CD4-positive, alpha-beta T cell treated with Interleukin-6 at 100 ng/mL for 8 hours (primary cell): ENCODE data around the gene THRB.

Experiments used
- DNase-seq: peaks from one replicate; pipeline ENCODE4 v3.0.0-alpha.2; 2020; ENCODE audit warnings: mixed read lengths, low spot score

THRB gene

GRCh38 chr3:24494618-24495325 is at the start of gene THRB:
THRB (minus strand) TSS chr3:24494850.
- DNase-seq, result no peak

GRCh38 chr3:24541935-24542334 is 47.3 kb upstream of the THRB start:
- no peak for DNase-seq

- no peak for DNase-seq
Measured at GRCh38 chr3:24540821-24541220, 46.2 kb upstream of the THRB start.

- no peak for DNase-seq
Measured at GRCh38 chr3:24539699-24540098, 45.0 kb upstream of the THRB start.

GRCh38 chr3:24538891-24539290 is 44.2 kb upstream of the THRB start:
- no peak for DNase-seq

GRCh38 chr3:24533561-24534193 is 39.0 kb upstream of the THRB start:
- DNase-seq, result no peak

GRCh38 chr3:24530471-24530870 is 35.8 kb upstream of the THRB start:
- no peak for DNase-seq

GRCh38 chr3:24529210-24529609 is 34.6 kb upstream of the THRB start:
- DNase-seq, result no peak

GRCh38 chr3:24526640-24527212 is 32.1 kb upstream of the THRB start:
- DNase-seq, result no peak

GRCh38 chr3:24525557-24525956 is 30.9 kb upstream of the THRB start:
- no peak for DNase-seq

GRCh38 chr3:24525022-24525421 is 30.4 kb upstream of the THRB start:
- no peak for DNase-seq

GRCh38 chr3:24523988-24524727 is 29.5 kb upstream of the THRB start:
- DNase-seq, result no peak

GRCh38 chr3:24523215-24523614 is 28.6 kb upstream of the THRB start:
- DNase-seq, result no peak

- DNase-seq, result no peak
Measured at GRCh38 chr3:24522146-24522579, 27.5 kb upstream of the THRB start.

- DNase-seq, result no peak
Measured at GRCh38 chr3:24521420-24522145, 26.9 kb upstream of the THRB start.

GRCh38 chr3:24520976-24521419 is 26.3 kb upstream of the THRB start:
- no peak for DNase-seq

- DNase-seq, result no peak
Measured at GRCh38 chr3:24520101-24520495, 25.4 kb upstream of the THRB start.

GRCh38 chr3:24519368-24520100 is 24.9 kb upstream of the THRB start:
- DNase-seq, result no peak

GRCh38 chr3:24518990-24519367 is 24.3 kb upstream of the THRB start:
- no peak for DNase-seq

GRCh38 chr3:24514119-24514518 is 19.5 kb upstream of the THRB start:
- no peak for DNase-seq

GRCh38 chr3:24513463-24513862 is 18.8 kb upstream of the THRB start:
- DNase-seq, result no peak
